ENCODE data around the gene SLC29A4.
"Not testable (repeated sequence)": the region's sequence is repeated elsewhere in the genome, so short reads cannot be mapped to it uniquely, and the experiment has no call there.

The SLC29A4 gene

DNA sequence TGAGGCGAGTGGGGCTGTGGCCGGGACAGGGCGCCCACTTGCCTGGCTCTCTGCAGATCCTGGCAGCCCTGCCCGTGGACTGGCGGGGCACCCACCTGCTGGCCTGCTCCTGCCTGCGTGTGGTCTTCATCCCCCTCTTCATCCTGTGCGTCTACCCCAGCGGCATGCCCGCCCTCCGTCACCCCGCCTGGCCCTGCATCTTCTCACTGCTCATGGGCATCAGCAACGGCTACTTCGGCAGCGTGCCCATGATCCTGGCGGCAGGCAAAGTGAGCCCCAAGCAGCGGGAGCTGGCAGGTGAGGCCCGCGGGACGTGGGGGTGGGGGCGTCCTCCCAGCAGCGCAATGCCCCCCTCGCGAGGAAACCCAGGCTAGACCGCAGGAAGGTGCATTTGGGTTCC lies 17.6 kb downstream of the SLC29A4 start:
- no peak for DNase-seq

DNA sequence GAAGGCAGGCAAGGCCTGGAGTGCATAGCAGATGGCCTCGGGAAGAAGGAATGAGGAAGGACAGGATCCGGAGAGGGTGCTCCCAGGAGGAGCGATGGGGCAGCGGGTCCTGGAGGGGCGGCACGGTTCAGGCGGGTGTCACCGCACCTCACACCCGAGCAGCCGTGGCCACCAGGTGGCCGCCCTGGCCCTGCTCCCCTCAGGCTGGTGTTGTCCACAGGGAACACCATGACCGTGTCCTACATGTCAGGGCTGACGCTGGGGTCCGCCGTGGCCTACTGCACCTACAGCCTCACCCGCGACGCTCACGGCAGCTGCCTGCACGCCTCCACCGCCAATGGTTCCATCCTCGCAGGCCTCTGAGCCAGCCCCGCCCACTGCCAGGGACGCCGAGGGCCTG lies 19.8 kb downstream of the SLC29A4 start:
- DNase-seq = no peak

DNA sequence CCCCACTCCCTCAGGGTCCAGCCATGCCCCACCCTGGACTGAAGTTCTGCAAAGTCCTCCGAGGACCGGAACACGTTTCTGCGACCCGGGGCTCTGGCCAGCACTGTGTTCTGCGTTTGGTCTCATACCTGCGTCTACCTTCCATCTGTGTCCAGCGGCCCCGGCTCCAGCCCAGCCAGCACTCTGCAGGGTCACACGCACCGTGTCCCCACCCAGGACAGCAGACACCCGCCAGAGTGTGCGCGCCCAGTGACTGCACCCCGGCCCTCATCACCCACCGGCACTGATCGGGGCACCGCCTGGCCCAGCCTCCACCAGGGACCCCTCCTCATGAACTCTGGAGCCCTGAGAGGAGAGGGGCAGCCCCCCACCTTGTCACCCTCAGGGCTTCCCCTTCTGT lies 20.3 kb downstream of the SLC29A4 start:
- DNase-seq = no peak

DNA sequence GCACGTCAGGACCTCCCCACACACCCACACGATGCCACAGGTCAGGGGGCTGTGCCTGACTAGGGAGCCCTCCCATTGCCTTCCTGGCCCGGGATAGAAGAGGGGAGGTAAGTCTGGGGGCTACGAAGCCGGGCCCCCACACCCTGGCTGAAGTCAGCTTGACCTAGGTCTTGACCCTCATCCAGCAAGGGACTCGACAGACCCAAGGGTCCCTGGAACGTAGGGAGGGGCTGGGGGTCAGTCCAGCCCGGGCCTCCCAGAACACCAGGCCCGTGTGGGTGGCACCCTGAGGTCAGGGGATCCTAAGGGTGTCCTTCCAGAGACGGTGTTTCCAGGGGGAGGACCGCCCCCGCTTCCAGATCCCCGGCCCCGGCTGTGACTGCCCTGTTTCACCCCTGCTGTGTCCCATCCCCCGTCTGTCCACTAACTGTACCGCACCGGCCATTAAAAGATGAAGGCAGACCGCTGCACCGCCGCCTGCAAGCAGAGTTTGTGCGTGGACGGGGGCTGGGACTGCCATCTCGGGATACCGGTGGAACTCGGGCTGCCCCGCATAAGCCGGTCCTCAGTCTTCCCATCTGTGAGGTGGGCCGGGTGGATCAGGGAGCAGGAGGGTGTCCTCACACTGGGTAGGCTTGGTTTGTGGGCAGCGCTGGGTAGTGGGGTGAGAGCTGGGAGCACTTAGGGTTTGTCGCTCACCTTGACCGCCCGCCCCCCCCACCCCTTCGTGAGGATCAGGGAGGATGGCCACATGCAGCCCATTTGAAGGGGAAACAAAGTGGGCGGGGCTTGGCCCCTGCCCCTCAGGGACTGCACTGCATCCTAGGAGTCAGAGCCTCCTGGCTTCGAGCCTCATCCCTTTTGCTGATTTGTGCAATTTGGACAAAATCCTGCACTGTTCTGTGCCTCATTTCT lies 21.1 kb downstream of the SLC29A4 start:
- no peak for DNase-seq

DNA sequence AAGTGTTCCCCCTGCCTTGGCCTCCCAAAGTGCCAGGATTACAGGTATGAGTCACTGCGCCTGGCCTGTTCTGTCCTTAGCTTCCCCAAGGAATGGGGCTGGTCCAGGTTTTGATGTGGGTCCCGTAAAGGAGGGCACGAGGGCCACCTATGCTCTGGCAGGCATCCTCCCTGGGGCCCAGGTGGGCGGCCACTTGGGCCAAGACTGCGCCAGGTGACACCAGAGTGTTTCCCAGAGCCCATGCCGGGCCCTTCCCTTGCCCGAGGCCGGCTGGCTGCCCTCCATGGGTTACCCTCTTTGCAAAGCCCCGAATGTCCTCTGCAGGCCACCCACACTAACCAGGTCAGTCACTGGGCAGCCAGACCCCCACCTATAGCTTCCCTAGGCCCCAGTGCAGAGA lies 22.3 kb downstream of the SLC29A4 start:
- not testable (repeated sequence) for DNase-seq

DNA sequence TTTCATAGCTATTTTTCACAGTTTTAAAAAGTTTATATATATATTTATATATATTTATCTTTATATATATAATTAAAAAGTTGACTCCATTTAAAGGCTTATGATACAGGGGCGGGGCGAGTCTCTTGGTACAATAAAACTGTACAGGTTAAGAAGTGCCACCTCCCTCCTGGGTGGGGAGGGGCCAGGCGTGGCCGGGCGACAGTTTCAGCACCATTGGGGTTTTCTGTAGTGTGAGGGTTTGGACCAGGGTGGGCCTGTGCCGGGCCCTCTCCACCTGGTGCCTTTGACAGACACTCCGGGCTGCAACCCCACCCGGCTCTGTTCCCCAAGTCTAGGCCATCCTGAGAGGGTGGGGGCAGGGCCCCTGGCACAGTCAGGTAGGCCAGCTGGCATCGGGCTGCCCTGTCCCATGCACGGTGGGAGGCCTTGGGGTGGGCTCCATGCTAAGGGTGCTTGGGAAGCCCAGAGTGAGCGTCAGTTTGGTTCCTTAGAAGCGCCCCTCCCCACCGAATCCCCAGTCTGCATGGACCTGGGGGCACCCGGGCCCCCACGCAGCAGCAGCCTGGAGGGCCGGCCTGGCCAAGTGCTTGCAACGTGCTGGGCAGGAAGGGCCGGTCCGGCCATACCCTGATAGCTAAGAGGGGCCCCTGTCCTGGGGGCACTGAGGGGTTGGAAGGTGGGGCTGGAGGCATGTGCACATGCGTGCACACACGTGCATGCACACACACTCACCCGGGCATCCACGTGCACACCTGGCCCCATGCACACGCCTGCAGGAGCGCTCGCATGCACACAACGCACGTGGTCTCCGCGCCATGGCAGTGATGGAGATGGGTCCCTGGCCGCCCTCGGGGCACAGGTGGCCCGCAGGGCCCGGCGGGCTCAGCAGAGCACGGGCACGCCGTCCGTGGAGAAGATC lies 24.7 kb downstream of the SLC29A4 start:
- DNase-seq = not testable (repeated sequence)

DNA sequence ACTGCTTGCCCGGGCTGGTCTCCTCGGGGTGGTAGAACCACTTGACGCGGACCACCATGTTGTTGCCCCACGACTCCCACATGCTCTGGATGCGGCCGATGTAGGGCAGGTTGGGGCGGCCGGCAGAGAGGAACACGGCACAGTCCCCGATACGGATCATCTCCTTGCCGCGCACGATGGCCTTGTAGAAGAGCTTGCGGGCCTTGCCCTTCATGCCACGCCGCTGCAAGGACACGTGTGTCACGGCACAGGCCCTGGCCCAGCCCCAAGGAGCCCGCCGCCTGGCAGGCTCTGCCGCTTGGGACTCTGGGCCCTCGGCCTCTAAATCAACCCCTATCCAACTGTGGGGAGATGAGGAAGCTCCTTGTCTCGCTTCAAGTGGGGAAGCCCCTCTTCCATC lies 26.4 kb downstream of the SLC29A4 start:
- no peak for DNase-seq

DNA sequence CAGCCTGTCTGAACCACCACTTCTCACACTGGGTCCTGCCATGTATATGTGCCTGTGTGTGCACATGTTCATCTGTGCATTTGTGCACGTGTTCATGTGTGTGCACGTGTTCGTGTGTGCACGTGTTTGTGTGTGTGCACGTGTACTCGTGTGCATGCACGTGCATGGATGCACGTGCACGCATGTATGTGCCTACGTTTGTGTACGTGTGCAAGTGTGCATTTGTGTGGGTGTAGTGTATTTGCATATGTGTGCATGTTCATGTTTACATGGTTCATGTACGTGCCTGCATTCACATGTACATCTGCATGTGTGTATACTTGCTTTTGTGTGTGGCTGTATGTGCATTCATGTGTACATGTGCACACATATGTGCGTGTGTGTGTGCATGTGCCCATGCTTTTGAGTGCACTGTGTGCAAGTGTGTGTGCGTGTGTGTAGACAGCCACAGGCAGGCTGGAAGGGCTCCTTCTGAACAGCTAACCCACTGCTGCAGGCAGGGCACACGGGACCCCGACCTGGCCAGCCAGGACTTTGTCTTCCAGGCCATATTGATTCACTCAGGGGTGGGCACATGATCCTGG lies 28.2 kb downstream of the SLC29A4 start:
- no peak for DNase-seq

DNA sequence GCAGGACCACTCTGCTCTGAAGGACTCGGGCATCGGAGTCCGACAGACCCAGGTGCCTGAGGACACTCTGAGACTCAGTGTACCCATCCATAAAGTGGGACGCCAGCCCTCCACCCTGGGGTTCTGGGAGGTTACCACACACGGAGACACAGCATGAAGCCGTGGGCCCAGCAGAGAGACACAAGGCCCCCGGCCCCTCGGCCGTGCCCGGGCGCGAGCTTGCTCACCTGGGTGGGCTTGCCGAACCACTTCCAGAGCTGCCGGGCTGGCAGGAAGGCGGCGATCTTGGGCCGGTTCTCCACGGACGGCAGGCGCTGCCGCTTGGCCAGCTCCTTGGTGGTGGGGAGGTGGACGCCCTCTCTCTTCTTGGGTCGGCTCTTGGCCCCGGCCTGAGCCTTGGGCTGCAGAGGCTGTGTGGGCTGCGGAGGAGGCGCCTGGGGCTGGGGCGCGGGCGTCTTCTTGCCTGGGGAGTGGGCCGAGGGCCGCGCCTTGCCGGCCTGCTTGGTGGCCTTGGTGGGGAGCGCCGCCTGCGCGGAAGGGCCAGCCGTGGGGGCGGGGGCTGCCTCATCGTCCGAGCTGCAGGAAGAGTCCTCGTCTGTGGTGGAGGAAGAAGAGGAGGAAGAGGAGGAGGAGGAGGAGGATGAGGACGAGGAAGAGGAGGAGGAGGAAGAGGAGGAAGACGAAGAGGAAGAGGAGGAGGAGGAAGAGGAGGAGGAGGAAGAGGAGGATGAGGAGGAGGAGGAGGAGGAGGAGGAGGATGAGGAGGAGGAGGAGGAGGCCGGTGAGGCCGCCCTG lies 29.7 kb downstream of the SLC29A4 start:
- DNase-seq = not testable (repeated sequence)

DNA sequence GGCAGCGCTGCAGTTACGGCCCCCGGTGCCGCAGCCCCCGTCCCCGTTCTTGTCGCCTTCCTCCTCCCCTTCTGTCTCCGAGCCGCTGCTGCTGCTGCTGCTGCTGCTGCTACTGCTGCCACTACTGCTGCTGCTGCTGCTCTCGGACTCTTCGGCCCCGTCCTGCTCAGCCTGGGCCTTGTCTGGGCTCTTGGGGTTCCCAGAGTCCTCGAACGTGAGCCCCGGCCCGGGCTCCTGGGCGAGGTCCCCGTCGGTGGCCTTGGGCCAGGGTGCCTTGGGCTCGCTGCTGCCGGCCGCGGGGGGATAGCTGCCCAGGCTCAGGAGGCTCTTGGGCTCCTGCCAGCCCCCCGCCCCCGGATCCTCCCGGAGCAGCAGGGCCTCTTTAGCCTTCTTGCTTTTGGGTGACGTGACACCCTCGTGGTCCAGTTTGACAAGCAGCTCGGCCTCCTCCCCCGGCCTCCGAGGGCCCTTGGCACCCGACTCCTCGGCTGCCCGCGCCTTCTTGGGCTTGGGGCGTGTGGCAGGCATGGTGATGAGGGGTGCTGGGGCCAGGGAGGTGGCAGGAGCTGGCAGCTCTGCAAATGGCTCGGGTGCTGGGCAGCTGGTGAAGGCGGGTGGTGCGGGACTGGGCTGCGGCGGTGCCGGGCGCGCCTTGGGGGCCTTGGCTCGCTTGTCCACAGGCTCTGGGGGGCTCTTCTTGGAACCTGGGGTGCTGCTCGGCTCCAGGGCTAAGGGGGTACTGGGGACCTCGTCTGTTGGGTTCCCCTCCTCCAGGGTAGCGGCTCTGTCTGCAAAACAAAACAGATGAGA lies 30.5 kb downstream of the SLC29A4 start:
- DNase-seq = not testable (repeated sequence)

DNA sequence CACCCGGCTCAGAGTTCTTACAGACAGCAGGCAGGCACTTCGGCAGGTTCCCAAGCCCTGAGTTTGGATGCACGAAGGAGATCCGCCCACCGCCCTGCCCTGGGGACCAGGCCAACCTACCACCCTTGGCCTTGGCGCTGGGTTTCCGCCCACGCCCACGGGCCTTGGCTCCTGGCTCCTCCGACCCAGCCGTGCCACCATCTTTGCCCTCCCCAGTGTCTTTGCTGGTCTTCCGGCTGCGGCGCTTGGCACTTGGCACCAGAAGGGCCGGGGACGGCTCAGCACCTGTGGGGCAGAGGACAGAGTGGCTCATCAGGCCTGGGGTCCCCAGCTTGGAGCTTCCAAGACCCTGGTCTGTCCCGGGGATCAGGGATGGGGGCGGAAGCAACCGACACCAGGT lies 32.1 kb downstream of the SLC29A4 start:
- no peak for DNase-seq

DNA sequence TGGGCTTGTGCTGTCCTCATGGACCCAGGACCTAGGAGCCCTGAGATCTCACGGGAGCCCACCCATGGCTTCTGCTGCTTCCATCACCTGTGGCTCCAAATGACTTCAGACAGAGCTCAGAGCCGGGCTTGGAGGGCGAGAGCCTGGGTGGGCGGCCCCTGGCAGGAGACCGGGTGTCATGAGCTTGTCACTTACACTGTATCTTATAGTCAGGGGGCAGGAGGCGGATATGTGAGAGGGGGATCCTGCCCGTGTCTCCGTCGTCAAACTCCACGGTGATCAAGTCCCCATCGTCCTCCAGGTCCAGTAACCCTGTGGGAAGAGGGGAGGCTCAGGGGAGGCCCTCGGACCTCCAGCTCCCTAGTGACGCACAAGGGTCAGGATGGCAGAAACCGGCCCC lies 33.0 kb downstream of the SLC29A4 start:
- DNase-seq = no peak

DNA sequence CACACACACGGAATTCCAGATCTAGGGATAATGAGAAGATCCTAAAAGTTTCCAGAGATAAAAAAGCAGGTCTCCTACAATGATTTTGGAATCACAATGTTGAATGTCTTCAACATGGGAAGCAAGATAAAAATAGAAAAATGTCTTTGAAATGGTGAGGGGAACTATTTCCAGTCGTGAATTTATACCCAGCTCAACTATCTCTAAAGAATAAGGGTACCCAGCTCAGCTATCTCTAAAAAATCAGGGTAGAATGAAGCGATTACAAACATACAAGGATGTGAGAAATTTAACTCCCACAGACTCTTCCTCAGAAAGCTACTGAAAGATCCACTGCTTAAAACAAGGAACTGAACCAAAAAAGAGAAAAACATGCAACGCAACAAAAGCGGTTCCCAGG lies 35.9 kb downstream of the SLC29A4 start:
- DNase-seq = not testable (repeated sequence)

DNA sequence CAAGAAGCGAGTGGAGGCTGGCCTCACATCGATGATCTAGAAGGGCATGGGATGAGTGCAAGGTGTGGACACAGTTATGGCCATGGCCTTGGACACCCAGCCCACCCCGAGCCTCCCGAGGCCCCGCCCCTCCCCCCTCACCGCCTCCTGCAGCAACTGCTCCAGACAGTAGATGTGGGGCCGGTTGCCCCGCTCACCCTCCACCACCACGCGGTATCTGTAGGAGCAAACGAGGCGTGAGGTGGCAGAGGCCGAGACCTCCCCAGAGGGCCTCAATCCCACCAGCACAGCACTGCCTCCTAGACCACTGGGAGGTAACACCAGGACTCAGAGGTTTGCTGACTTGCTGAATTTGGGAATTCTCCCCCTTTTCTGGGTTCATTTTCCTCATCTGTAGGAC lies 37.6 kb downstream of the SLC29A4 start:
- no peak for DNase-seq

DNA sequence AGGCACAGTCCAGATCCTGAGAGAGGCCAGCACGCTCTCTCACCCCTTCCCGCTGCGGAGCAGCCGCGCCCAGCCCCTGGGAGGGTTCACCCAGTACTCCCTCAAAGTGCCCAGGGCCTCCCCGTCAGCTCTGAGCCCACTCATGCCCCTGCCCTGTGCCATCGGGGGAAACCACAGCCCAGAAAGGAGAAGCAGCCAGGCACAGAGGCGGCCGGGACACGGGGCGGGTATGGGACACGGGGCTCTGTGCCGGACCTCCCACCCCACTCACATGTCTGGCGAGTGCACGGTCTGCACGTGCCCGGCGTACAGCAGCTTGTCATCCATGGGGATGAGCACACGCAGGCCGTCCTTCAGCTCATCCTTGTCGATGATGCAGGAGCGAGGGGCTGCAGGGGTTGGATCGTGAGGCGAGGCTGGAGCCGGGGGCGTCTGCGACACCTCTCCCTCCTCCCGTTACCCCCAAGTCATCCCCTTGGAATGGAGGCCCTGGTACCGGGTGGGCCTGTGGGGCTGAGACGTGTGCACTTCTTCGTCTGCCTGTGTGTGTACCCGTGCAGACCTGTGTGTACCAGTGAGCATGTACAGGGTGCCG lies 38.2 kb downstream of the SLC29A4 start:
- DNase-seq = no peak

DNA sequence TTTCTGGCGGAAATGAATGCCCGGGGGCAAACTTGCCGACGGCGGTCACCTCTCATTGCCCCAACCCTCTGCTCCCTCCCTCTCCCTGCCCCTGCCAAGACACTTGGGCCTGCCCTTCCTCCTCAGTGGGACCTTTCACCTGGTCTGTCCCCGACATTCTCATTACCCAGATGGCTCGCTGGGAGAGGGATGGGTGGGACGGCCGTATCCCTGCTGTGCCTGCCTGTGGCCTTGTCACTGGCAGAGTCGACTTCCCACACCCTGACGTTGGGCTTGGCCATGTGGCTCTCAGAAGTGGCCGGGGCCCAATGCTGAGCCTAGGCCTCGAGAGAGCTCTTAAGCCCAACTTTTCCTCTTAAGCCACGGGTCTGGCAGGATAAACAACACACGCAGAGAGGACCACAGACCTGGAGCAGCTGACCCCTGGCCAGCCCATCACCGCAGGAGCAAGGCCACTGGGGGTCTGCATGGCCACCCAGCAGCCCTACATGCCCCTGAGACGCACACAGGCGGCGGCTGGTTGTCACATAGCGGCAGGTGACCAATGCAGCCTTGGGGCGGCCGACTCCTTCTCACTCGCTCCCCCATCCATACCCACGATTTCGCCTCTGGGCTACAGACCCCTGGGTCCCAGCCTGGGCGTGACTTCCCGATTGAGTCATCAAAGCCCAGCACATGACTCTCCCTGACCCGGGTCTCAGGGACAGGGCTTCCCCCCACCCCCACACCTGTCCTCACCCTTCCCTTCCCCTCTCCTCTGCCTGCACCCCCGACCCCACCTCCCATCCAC lies 40.1 kb downstream of the SLC29A4 start:
- no peak for DNase-seq

DNA sequence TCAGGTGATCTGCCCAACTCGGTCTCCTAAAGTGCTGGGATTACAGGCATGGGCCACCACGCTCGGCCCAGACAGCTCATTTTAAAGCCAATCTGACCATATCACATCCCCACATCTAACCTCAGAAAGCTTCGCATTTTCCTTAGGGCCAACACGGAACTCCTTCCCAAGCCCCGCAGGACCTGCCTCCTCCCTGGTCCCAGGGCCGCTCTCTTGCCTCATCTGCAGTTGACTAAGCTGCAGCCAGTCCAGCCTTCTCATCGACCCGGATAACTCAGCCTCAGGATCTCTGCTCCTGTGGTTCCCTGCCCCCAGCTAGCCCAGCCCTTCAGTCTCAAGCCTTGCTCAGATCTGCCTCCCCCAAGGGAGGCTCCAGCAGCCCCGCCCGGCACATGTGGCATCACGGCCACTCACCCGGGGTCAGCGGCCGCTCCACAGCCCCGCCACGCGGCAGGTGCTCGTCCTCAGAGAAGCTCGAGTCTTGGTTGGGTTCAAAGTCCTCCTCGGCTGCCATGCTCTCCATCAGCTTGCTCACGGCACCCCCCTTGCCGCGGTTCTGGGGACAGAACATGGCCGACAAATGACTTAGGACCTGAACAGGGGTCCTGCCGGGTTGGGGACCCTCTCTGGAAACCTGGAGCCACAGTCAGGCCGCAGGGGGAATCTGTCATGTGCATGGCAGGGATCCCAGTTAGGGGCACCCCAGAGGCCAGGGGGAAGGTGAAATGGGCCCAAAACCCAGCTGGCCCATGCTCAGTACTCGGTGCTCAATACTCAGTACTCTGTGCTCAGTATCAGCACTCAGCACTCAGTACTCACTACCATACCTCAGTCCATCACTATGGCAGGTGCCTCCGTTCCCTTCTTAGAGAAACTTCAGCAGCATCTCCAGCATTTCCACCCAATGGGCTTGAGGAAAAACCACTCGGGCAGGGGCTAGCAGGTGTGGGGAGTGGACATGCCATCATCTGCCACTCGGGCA lies 41.3 kb downstream of the SLC29A4 start:
- DNase-seq = not testable (repeated sequence)

DNA sequence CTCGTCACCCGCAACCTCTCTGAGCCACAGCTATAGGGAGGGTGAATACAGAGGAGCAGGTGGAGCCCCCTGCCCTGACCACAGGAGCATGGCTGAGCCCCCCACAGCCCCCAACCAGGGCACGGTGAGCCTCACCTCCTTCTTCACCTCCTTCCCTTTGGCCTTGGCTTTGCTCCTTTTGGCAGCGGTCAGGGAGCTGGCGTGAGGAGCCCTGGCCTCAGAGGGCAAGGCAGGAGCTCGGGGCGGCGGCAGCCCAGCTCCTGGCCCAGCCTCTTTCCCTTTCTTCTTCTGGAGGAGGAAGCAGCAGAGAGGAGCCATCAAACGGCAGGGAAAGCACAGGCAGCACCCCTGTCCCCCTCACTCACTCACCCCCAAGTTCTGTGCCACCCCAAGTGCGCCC lies 42.2 kb downstream of the SLC29A4 start:
- DNase-seq = no peak

DNA sequence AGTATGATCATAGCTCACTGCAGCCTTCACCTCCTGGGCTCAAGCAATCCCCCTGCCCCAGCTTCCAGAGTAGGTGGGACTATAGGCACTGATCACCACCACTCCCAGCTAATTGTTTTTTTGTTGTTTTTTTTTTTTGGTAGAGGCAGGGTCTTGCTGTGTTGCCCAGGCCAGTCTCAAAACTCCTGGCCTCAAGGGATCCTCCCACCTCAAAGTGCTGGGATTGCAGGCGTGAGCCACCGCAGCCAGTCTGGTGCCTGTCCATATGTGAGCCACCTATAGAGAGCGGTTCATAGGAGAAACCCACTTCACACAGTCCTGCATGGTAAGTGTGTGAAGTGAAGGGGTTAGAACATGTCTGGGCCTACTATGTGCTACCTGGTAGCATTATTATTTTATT lies 47.5 kb downstream of the SLC29A4 start:
- DNase-seq = no peak

Data from NCI-H2171 treated with DMSO at 0.1 percent for 48 hours (cell line).